SK-MEL-5 (cell line): ENCODE data around the gene C11orf86. TPM values are rescaled to one million over a fixed set of nuclear protein-coding genes. Genes with fewer than 3 reads are reported as not detected.
"Not testable (repeated sequence)": the region's sequence is repeated elsewhere in the genome, so short reads cannot be mapped to it uniquely, and the experiment has no call there.

Experiments
- DNase-seq: peaks from one replicate; pipeline ENCODE4 v3.0.0-alpha.2; 2016; ENCODE audit warnings: low read depth, low spot score
- in situ Hi-C: cut with HindIII; loops from 2 replicates; pipeline ENCODE4 v1.10.0; 2016; ENCODE audit warnings: low sequenced_read_pairs, high pct_unique_total_duplicates, low pct_unique_long_range_greater_than_20kb
- total RNA-seq: library from RNA; depleted of rRNA; stranded (reverse); fragments of >200 nt; shearing (Covaris generic); gene quantifications from 2 replicates; pipeline ENCODE4 v1.2.3, GENCODE V29; 2014

Gene C11orf86
- total RNA-seq, 1 experiment from 2014 or later: not detected

DNA sequence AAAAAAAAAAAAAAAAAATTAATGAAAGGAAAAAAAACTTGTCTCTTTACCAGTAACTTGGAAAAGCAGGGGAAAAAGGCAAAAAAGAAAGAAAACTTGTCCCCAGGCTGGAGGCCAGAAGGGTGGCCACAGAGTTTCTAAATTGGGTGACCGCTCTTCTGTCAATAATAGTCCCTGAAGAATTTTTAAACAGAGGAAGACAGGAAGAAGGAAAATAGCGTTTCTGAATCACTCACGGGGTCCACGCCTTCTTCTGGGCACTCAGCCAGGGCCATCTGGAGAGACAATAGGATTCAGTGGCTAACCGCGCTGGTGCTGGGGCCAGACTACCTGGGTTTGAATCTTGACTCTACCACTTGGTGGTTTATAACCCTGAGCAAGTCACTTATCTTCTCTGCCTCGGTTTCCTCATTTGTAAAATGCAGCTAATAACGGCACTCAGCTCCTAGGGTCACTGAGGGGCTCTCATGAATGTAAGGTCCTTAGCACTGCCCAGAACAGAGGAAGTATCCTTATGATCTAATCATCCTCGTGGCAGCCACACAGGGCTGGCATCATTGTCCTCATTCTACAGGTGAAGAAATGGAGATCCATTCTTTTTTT lies 7.0 kb downstream of the C11orf86 start:
- DNase-seq: peak; percentile 49
- in situ Hi-C loops: no loop called here

DNA sequence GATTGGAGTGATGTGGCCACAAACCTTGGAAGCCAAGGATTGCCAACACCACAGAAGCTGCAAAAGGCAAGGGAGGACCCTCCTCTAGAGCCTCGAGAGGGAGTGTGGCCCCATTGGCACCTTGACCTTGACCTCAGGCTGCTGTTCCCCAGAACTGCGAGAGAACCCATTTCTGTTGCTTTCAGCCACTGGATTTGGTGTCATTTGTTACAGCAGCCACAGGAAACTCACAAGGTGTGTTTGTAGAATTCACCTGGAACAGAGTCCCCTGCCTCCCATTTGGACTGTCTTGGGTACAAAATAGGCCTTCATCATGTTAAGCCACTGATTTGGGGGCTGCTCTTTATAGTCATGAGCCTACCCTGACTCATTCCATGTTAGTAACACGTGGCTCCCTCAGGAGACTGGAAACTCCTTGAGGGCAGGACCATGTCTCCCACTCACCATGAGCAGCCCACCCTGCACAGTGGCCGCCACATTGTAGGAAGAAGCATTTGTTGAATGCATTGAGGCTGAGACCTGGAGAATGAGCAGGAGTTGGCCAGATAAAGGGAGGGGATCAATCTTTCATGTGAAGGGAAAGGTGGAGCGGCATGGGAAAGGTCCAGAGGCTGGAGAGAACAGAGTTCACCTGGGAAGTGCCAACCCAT lies 8.3 kb downstream of the C11orf86 start:
- DNase-seq: no peak
- in situ Hi-C loops: no loop called here

DNA sequence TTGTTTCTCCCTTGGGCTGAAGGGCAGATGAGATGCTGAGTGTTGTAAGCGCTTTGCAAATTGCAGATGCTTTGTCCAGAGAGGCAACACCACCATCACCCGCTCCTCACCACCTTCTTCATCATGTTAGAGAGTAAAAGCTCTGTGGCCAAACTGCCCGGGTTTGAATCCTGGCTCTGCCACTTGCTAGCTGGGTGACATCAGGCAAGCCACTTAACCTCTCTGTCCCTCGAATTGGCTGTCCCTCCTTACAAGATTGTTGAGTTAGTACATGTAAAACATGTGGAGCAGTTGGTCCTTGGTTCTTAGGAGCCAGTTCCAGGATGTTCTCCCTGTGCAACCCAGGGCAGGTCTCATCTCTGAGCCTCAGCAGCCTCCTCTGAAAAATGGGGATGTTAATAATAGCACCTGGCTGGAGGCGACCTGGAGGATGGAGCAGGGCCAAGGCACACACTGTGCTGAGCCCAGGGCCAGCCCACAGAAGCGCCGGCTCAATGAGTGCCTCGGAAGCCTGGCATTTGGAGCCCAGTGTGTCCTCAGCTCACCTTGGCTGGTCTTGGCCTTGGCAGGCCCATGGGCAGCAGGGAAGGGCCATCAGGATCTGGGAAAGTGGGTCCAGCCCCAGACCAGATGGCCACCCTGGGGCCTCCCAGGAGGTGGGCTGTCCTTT lies 10.5 kb downstream of the C11orf86 start:
- in situ Hi-C loops: no loop called here
- DNase-seq: no peak

DNA sequence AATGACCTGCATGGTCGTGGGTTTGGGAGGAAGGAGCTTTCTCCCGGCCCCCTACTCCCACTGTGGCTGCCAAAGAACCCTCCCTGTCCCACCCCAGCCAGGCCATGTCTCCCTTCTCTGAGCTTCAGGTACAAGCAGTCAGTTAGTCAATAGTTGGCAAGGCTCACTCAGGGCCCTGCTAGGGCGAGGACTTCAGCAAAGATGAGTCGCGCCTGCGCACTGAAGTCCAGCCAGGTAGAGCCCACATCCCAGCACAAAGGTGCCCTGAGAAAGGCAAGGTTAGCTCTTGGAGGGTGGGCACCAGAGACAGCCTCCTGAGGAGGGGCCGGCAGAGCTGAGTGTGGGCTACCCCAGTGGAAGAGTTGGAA lies 11.1 kb downstream of the C11orf86 start:
- in situ Hi-C loops: no loop called here

DNA sequence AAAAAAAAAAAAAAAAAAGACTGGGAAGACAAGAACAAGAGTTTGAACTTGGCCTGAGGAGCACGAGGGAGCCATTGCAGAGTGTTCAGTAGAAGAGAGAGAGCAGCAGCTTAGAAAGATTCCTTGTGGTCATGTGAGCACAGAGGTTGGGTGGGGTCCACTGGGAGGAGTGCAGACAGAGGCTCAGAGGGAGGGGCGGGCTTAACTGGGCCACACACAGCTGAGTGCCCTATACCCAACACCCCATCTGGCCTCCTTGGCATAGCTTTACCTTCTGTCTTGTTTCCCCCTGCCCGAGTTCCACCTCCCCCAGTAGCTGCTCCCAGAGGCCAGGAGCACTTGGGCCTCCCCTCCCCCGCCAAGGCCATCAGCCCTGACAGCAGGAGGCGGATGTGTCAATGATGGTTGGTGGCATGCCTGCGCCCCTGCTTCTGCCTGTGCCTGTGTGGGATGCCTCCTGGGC lies 12.1 kb downstream of the C11orf86 start:
- no peak for DNase-seq
- in situ Hi-C loops: no loop called here

More for the DNA sequence above, 11.1 kb downstream of the C11orf86 start:
- no peak for DNase-seq

DNA sequence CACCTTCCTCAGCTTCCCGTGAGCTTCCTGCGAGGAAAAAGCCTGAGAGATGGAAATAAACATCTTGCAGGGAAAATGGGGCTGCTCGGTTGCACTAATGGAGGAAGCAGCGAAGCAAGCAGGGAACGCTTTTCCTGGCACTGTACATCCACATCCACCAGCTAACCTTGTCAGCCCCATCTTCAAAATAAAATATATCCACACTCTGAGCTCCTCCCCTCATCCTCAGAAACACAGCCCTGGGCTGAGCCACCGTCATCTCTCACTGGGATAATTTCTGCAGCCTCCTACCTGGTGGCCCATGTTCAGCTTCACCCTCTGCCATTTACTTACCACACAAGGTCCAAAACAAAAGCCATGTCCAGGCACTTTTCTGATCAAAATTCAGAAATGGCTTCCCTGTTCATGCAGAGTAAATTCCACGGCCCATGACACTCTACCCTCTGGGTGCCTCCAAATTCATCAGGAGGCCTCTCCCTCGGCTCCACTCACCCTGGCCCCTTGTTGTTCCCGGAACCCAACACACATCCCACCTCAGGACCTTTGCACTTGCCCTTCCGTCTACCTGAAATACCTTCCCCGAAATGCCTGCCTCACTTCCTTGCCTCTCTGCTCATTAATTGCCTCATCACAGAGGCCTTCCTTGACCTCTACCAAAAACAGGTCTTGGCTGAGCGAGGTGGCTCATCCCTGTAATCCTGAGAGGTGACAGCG lies 13.0 kb downstream of the C11orf86 start:
- in situ Hi-C loops: no loop called here
- no peak for DNase-seq

DNA sequence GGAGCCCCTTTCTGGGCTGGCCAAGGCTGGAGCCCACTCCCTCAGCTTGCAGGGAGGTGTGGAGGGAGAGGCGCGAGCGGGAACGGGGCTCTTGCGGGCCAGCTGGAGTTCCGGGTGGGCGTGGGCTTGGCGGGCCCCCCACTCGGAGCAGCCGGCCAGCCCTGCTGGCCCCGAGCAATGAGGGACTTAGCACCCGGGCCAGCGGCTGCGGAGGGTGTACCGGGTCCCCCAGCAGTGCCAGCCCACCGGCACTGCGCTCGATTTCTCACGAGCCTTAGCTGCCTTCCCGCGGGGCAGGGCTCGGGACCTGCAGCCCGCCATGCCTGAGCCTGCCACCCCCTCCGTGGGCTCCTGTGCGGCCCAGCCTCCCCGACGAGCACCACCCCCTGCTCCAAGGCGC lies 13.6 kb downstream of the C11orf86 start:
- in situ Hi-C loops: not testable (repeated sequence)

DNA sequence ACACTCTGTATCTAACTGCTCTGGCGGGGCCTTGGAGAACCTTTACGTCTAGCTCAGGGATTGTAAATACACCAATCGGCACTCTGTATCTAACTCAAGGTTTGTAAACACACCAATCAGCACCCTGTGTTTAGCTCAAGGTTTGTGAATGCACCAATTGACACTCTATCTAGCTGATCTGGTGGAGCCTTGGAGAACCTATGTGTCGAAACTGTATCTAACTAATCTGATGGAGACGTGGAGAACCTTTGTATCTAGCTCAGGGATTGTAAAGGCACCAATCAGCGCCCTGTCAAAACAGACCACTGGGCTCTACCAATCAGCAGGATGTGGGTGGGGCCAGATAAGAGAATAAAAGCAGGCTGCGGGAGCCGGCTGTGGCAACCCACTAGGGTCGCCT lies 14.3 kb downstream of the C11orf86 start:
- in situ Hi-C loops: not testable (repeated sequence)

More for the DNA sequence above, 13.6 kb downstream of the C11orf86 start:
- not testable (repeated sequence) for DNase-seq

DNA sequence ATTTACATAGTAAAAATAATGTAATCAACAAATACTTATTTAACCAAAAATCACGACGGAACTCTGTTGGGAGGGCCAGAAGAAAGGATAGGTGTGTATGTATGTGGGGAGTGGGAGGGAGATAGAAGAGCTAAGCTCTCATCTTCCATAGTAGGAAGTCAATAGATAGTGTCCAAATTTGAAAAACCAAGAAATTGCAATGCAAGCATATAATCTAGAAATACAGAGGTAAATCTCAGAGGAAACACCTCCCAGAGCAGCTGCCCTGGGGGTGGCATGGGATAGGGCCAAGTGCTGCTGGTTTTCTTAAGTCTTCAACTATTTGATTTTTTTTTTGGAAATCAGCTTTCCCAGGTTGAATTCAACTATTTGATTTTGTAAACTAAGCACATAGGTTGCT lies 16.9 kb downstream of the C11orf86 start:
- DNase-seq: no peak
- in situ Hi-C loops: no loop called here

More for the DNA sequence above, 14.3 kb downstream of the C11orf86 start:
- not testable (repeated sequence) for DNase-seq

DNA sequence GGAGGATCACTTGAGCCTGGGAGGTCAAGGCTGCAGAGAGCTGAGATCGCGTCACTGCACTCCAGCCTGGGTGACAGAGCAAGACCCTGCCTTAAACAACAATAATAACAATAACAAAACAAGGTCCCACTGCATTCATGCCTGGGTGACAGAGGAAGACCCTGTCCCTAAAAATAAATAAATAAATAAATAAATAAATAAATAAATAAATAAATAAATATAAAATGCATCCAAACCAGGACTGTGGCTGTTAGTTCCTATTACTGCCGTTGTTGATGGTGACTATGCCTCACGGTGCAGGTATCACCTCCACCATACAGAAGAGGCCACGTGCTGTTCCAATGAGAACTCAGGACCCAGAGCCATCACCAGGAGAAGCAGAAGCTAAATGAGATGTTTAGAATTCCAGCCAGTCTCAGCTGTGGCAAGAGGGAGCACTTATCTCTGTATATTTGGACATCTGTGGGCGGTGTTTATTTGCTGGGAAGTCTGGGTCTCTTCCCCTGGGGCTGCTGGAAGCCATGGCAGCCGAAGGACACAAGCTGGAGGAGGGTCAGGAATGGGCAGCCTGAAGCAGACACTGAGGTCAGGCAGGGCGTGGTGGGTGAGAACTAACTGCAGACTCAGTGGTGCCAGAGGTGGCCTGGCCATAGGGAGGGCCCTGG lies 21.6 kb downstream of the C11orf86 start:
- in situ Hi-C loops: no loop called here
- DNase-seq: no peak

DNA sequence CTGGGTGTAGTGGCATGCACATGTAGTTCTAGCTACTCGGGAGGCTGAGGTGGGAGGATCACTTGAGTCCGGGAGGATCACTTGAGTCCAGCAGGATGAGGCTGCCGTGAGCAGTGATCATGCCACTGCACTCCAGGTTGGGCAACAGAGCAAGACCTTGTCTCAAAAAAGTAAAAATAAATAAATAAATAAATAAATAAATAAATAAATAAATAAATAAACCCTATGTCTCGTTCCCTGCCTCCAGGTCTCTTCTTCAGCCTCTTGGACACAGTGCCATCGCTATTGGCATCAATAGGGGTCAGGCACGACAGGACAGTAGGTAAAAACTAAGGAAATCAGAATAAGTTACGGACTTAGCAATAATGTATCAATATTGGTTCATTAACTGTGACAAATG lies 24.5 kb downstream of the C11orf86 start:
- in situ Hi-C loops: no loop called here

DNA sequence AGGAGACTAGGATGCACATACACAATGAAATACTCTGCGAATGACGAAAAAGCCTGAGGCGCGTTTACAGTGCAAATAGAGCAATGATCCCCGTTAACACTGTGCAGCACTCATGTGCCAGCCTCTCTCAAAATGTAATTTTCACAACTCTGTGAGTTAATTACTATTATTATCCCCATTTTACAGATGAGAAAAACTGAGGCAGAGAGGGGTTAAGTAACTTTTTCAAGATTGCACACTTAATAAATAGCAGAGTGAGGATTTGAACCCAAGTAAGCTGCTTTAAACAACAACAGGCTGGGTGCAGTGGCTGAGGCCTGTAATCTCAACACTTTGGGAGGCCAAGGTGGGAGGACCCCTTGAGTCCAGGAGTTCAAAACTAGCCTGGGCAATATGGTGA lies 26.2 kb downstream of the C11orf86 start:
- no peak for DNase-seq
- in situ Hi-C loops: no loop called here

More for the DNA sequence above, 24.5 kb downstream of the C11orf86 start:
- DNase-seq: no peak

DNA sequence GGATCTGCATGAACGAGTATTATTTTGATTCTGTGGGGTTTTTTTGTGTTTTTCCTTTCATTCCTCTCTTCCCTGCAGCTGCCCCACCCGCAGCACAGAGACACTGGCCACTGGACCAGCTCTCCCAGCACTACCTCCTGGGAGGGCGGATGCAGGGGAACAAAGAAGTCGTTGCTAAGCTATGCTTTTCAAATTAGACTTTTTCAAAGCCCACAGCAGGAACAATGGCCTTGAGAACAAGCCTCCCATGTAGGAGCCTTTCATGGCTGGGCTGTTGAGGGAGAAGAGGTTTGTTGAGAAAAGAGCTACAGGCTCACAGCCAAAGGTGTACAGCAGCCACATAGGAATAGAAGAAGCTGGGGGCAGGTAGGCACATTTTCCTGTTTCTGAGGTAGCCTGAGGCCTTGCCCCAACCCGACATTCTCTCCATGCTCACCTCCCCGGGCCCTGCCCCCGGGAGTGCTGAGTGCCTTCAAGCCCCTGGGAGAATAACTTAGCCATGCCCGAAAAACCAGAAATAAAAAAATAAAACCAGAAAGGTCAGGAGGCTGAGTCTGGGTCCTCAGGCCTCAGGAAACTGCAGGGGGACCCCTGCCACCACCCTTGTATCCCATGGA lies 27.3 kb downstream of the C11orf86 start:
- no peak for DNase-seq
- in situ Hi-C loops: no loop called here

DNA sequence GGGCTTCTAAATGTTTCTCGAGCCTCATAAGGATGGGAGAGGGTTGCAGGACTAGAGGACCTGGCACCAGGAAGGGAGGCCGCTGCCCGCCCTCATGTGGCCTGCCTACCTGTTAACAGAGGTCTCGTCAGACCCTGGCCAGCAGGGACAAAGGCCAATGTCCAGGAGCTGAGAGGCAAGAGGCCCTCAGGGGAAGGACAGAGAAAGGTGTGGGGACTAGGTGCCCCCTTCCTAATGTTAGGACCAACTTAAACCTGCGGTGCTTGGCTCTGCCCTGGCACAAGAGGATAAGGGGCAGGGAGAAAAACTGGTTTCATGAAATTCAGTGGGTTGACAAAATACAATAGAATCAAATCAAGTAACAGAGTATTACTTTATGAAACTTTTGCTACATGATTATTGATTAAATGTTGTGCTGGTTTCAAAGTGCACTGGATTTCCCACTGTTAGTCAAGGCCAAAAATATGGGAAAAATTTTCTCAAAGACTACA lies 27.9 kb downstream of the C11orf86 start:
- in situ Hi-C loops: no loop called here
- no peak for DNase-seq

DNA sequence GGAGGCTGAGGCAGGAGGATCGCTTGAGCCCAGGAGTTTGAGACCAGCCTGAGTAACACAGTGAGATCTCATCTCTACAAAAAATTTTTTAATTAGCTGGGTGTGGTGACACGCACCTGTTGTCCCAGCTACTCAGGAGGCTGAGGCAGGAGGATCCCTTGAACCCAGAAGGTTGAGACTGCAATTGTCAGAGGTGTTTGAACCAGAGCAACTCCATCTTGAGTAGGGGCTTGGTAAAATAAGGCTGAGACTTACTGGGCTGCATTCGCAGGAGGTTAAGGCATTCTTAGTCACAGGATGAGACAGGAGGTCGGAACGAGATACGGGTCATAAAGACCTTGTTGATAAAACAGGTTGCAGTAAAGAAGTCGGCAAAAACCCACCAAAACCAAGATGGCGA lies 30.1 kb downstream of the C11orf86 start:
- in situ Hi-C loops, DNase-seq: not testable (repeated sequence)

DNA sequence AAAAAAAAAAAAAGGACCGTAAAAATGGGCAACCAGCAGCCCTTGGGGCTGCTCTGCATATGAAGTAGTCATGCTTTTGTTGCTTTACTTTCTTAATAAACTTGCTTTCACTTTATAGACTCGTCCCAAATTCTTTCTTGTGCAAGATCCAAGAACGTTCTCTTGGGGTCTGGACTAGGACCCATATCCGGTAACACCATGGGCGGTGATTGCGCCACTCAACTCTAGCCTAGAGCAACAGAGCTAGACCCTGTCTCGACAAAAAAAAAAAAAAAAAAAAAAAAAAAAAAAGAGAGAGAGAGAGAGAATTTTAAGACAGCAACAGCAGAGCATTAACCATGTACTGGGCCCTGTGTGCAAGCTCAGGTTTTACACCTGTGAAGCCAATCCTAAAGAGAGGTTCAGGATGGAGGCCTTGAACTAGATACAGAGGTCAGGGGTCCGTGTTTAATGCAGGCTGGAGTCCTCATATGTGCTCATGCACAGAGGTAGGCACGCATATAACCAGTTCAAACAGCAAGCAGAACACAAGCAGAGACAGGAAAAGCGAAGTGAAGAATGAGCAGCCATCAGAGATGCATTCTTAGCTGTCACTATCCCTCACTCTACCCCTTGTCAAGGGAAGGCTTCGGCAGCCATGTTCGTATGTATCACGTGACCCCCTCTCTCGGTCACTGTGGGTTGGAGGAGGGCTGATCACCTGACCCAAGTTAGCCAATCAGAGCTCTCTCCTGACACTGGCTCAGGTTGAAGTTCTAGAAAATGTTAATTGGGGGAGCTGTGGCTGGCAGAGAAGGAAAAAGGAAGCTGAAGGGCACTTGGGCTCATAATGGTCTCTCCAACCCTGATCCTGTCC lies 31.2 kb downstream of the C11orf86 start:
- DNase-seq: peak; percentile 40
- in situ Hi-C loops: no loop called here
